Choroid plexus epithelial cell (primary cell): ENCODE measurements around the gene SAMD14.

ENCODE experiments used
- DNase-seq: peaks from one replicate; pipeline ENCODE4 v3.0.0-alpha.2; 2010; ENCODE audit warnings: low read depth
- H3K4me3 ChIP-seq: 2 replicates; pipeline ENCODE4 v1.5.1; 2011; ENCODE audit warnings: low read depth, mild to moderate bottlenecking, control low read depth, low read length, moderate library complexity
- TF ChIP-seq, protein P1 (sequence below): conservative IDR thresholded peaks from 2 replicates; pipeline ENCODE4 v1.5.1; 2011; ENCODE audit warnings: low read depth, mild to moderate bottlenecking, control low read depth, inconsistent platforms, low read length, moderate library complexity

The SAMD14 gene

DNA sequence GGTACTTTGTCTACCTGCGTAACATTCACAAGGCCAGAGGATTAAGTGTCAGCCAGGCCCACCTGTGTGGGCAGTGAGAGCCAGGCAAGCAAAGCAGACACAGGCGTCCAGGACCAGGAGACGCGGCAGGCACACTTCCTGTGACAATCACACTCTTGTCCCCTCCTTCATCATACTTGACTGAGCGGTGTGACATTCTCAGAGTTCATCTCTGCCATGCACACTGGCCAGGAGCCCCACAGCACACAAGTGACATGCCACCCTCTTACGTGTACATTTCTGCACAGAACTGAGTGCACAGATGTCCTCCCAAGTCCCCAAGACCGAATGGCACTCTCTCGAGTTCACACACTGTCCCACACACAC lies 11.8 kb upstream of the SAMD14 start:
- TF ChIP-seq, protein P1, sequence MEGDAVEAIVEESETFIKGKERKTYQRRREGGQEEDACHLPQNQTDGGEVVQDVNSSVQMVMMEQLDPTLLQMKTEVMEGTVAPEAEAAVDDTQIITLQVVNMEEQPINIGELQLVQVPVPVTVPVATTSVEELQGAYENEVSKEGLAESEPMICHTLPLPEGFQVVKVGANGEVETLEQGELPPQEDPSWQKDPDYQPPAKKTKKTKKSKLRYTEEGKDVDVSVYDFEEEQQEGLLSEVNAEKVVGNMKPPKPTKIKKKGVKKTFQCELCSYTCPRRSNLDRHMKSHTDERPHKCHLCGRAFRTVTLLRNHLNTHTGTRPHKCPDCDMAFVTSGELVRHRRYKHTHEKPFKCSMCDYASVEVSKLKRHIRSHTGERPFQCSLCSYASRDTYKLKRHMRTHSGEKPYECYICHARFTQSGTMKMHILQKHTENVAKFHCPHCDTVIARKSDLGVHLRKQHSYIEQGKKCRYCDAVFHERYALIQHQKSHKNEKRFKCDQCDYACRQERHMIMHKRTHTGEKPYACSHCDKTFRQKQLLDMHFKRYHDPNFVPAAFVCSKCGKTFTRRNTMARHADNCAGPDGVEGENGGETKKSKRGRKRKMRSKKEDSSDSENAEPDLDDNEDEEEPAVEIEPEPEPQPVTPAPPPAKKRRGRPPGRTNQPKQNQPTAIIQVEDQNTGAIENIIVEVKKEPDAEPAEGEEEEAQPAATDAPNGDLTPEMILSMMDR: no peak
- no peak overlapping the region for H3K4me3 ChIP-seq
- no peak for DNase-seq

DNA sequence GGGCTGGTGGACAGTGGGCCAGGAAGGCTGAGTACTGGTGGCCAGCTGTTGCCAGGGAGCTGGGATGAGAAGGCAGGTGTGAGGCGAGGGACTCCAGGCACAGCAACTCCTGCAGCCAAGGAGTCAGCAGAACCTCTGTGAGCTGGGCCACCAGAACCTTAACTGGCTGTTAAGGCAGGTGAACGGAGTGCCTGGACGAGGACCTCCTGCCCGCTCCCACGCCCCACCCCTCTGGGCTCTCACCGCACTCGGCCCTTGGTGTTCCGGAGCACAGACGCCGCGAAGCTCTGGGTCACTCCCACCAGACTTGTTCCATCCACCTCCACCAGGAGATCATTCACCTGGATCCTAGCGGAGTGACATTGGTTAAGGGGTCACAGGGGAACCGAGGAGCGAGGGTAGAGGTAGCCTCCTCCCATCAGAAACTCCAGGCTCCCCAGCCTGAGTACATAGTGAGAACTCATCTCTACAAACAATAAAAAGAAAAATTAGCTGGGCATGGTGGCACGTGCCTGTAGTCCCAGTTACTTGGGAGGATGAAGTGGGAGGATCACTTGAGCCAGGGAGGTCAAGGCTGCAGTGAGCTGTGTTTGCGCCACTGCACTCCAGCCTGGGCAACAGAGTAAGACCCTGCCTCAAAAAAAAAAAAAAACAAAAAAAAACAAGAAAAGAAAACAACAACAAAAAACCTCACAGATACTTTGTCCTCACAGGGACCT lies 11.2 kb upstream of the SAMD14 start:
- no peak overlapping the region for H3K4me3 ChIP-seq
- no peak for DNase-seq
- TF ChIP-seq, protein P1: no peak

GRCh38 chr17:50139950-50140885 lies 10.3 kb upstream of the SAMD14 start:
- TF ChIP-seq, protein P1: peak; percentile 87
- no peak overlapping the region for H3K4me3 ChIP-seq
- peak; percentile 88 for DNase-seq

- no peak for DNase-seq
- no peak overlapping the region for H3K4me3 ChIP-seq
- TF ChIP-seq, protein P1: no peak
These were observed 9.3 kb upstream of the SAMD14 start for GRCh38 chr17:50139185-50139783.

DNA sequence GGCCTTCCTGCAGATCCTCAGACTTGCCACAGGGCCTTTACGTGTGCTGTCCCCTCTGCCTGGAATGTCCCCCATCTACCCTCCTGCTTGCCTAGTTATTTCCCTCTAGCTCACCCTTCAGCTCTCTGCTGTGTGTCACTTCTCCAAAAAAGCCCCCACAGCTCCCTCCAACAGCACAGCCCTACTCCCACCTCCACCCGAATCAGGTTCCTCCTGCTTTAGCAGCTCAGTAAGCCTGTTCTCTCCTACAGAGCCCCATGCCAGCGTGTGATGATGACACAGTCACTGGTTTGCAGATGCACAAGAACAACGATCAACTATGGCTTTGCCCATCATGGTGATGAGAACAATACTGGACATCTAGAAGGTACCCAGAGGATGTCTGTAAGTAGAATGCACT lies 7.1 kb upstream of the SAMD14 start:
- no peak for DNase-seq
- TF ChIP-seq, protein P1: no peak
- no peak overlapping the region for H3K4me3 ChIP-seq

DNA sequence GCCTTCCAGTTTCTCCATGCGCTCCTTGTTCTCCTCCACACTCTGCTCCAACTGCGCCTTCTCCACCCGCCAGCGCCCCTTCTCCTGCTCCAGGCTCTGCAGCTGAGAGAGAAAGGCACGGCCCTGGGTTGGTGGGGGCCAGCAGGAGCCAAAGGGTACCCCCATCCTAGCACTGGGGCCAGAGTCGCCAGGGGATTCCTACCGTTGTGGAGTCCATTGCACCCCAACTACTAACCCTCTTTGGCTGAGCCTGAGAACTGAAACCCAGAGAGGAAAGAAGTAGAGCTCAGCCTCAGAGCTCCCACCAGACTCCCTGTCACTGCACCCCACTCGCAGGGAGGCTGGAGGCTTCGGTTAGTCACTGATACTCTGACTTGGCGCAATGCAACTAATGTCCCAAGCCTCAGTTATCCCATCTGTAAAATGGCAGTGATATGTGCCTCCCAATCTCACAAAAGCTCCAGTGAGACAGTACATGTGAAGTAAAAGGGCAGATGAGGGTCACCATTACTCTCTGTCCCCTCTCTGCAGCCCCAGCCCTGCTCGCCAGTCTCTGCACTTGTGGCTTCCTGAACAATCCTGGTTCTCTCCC lies 6.2 kb upstream of the SAMD14 start:
- no peak for DNase-seq
- TF ChIP-seq, protein P1: no peak
- no peak overlapping the region for H3K4me3 ChIP-seq
